ENCODE data around the gene ENO1. TPM values are rescaled to one million over a fixed set of nuclear protein-coding genes. Genes with fewer than 3 reads are reported as not detected.

ENO1 gene
- total and polyA plus RNA-seq, 2 donors (not counting 3 experiments of a cell fraction or from before 2014, with no cell fraction given) = 1,111 to 1,593 TPM

DNA sequence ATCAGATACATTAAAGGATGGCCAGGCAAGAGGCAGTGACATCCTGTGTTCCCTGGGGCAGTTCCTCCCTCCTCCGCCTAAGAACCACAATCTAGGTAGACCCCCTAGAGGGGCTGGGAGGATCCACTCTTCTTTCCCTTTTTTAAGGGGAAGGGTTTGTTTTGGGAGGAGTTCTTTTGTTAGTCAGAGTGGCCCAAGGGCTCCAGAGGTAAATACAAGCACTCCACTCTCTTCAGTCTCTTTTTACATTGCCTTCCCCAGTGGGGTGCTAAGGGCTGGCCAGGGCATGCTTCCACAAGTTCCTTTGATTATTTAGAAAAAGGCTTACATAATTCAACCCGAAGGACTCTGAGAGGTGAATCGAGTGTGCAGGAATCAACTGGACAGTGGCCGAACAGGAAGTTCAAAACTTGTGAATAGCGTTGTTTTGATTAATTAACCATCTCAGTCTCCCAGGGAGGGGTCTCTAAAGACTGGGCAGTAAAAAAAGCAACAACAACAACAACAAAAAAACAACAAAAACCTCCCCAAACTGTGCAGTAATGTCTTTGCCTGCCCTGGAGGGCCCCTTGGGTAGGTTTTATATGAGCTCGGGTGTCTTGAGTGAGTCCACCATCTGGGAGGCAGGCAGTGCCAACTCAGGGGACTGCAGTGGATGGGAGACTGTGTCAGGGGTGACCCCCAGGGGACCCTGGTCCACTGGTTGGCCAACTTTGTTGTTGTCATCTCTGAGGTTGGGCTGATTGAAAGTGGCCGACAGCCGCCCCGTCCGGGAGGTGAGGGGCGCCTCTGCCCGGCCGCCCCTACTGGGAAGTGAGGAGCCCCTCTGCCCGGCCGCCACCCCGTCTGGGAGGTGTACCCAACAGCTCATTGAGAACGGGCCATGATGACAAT lies 33.2 kb upstream of the ENO1 start:
- Histone ChIP-seq H3K79me2 (ENCODE audit: control insufficient read depth, insufficient read depth, low read length) (no peaks in the 10 kb centered on the region), H3K4me2 (ENCODE audit: insufficient read depth, low read length) (no peak overlapping the region), H3K4me3 (replicated peaks in 1 of 3; ENCODE audit: insufficient read depth in 1 of 3, low read depth in 1 of 3, low read length in 3 of 3) (no peak overlapping the region), H3K27me3 (ENCODE audit: control insufficient read depth in 2 of 2, insufficient read depth in 2 of 2, low read length in 2 of 2) (peaks cover 0 to 4% of the 10 kb centered on the region in 2 experiments), H2AFZ (ENCODE audit: low read depth, low read length) (no peak overlapping the region), H3K9me1 (replicated peaks; ENCODE audit: control insufficient read depth, extremely low read depth, insufficient read depth, low read length) (no peaks in the 10 kb centered on the region), H3K4me1 (ENCODE audit: control insufficient read depth, extremely low read depth, insufficient read depth, low read length) (no peaks in the 10 kb centered on the region), H3K9me3 (replicated peaks; ENCODE audit: control insufficient read depth, insufficient read depth, low read length) (no peaks in the 10 kb centered on the region), H3K36me3 (ENCODE audit: control insufficient read depth in 2 of 2, extremely low read depth in 1 of 2, insufficient read depth in 2 of 2, low read length in 2 of 2) (no peaks in the 10 kb centered on the region), H4K20me1 (replicated peaks; ENCODE audit: control insufficient read depth, extremely low read depth, insufficient read depth, low read length) (no peaks in the 10 kb centered on the region), H3K9ac (replicated peaks; ENCODE audit: extremely low read depth, insufficient read depth, low read length) (no peak overlapping the region), H3K27ac (ENCODE audit: insufficient read depth, low read depth, low read length) (no peak overlapping the region)
- BruUV-seq (replicated peaks) = no TSS peak
- intact Hi-C loops (cut with micrococcal nuclease) (no loop called here), dilution Hi-C loops (cut with MboI; ENCODE audit: extremely low pct_ligation_motif_present, low sequenced_read_pairs) (no loop called here)
- POLR2A ChIA-PET = no interaction called here
- FAIRE-seq = no peak
- no peak for DNase-seq (ENCODE audit: low read depth, low spot score)
- TF ChIP-seq JUN (IDR thresholded peaks at IDR 0.05; ENCODE audit: borderline replicate concordance, insufficient read depth, insufficient read length, low read depth) = no peak
- CTCF ChIA-PET = interaction anchor here (1.5 to 2.7 kb wide), 2 partner anchors 93 to 200 kb away, joined by 4 to 24 read pairs; no protein-coding TSS in a partner anchor

DNA sequence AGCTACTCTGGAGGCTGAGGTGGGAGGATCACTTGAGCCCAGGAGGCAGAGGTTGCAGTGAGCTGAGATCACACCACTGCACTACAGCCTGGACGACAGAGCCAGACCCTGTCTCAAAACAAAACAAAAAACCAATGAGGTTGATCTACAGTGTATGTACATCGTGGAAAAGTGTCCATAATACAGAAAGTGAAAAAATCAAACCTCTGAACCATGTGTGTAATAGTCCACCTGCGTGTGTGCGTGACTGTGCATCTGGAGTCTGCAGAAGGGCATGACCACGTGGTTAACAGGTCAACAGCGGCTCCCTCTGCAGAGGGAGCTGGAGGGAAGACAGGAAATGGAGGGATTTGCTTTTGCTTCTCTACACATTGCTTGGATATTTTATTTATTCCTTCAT lies 32.4 kb upstream of the ENO1 start:
- H3K9me3 ChIP-seq (replicated peaks; ENCODE audit: control insufficient read depth, insufficient read depth, low read length) = no peaks in the 10 kb centered on the region
- intact Hi-C loops (cut with micrococcal nuclease) = no loop called here
- POLR2A ChIA-PET = no interaction called here
- no peak overlapping the region for H3K4me2 ChIP-seq (ENCODE audit: insufficient read depth, low read length)
- no peak for TF ChIP-seq FOS (IDR thresholded peaks at IDR 0.05; ENCODE audit: borderline replicate concordance, insufficient read depth, low read length)
- TF ChIP-seq GATA2 (IDR thresholded peaks at IDR 0.05; ENCODE audit: insufficient read depth, insufficient read length, low read depth, low read length) = no peak
- TF ChIP-seq EZH2 (IDR thresholded peaks at IDR 0.05; ENCODE audit: borderline replicate concordance, low read depth, low read length, severe bottlenecking) = no peak
- CTCF ChIA-PET = interaction anchor here (1.2 to 2.7 kb wide), 3 partner anchors 19 to 200 kb away, joined by 3 to 24 read pairs (median 4); no protein-coding TSS in a partner anchor
- H3K27me3 ChIP-seq (ENCODE audit: control insufficient read depth in 2 of 2, insufficient read depth in 2 of 2, low read length in 2 of 2) = peaks cover 0 to 4% of the 10 kb centered on the region in 2 experiments
- dilution Hi-C loops (cut with MboI; ENCODE audit: extremely low pct_ligation_motif_present, low sequenced_read_pairs) = no loop called here
- no peaks in the 10 kb centered on the region for H3K36me3 ChIP-seq (ENCODE audit: control insufficient read depth in 2 of 2, extremely low read depth in 1 of 2, insufficient read depth in 2 of 2, low read length in 2 of 2)
- no TSS peak for BruUV-seq (replicated peaks)
- H3K9ac ChIP-seq (replicated peaks; ENCODE audit: extremely low read depth, insufficient read depth, low read length) = no peak overlapping the region
- H4K20me1 ChIP-seq (replicated peaks; ENCODE audit: control insufficient read depth, extremely low read depth, insufficient read depth, low read length) = no peaks in the 10 kb centered on the region
- FAIRE-seq (no peak), DNase-seq (ENCODE audit: low read depth, low spot score) (no peak)
- no peaks in the 10 kb centered on the region for H3K79me2 ChIP-seq (ENCODE audit: control insufficient read depth, insufficient read depth, low read length)
- H3K4me1 ChIP-seq (ENCODE audit: control insufficient read depth, extremely low read depth, insufficient read depth, low read length) = no peaks in the 10 kb centered on the region
- H3K9me1 ChIP-seq (replicated peaks; ENCODE audit: control insufficient read depth, extremely low read depth, insufficient read depth, low read length) = no peaks in the 10 kb centered on the region
- H2AFZ ChIP-seq (ENCODE audit: low read depth, low read length) = no peak overlapping the region
- H3K27ac ChIP-seq (ENCODE audit: insufficient read depth, low read depth, low read length) = no peak overlapping the region
- no peak overlapping the region for H3K4me3 ChIP-seq (replicated peaks in 1 of 3; ENCODE audit: insufficient read depth in 1 of 3, low read depth in 1 of 3, low read length in 3 of 3)

Measured in endothelial cell of umbilical vein (primary cell).